SK-N-SH (cell line): ENCODE measurements around the gene DVL2.

Experiments used
- EP300 ChIP-seq, 2 experiments: IDR thresholded peaks; 2 replicates each; pipeline versions ENCODE4 v1.4.0 to v1.6.1; 2012; ENCODE audit warnings: borderline replicate concordance in 1 of 2, low read depth in 1 of 2, low read length in 1 of 2
- FOXM1 ChIP-seq: IDR thresholded peaks from 2 replicates; pipeline ENCODE4 v1.4.0; 2012; ENCODE audit warnings: low read depth, mild to moderate bottlenecking
- GATA2 ChIP-seq: sonication (generic); formaldehyde crosslinking; IDR thresholded peaks from 2 replicates; pipeline ENCODE4 v1.5.0; 2020; ENCODE audit warnings: mild to moderate bottlenecking, missing genetic modification reagents
- MEF2A ChIP-seq: IDR thresholded peaks from 2 replicates; pipeline ENCODE4 v1.4.0; 2012; ENCODE audit warnings: low read depth, borderline replicate concordance
- SMC3 ChIP-seq: IDR thresholded peaks from 2 replicates; pipeline ENCODE4 v1.6.1; 2012; ENCODE audit warnings: low read depth, low read length, improper control_type of control experiment
- TAF1 ChIP-seq: IDR thresholded peaks from 2 replicates; pipeline ENCODE4 v1.6.1; 2012; ENCODE audit warnings: low read depth, mild to moderate bottlenecking, low read length, moderate library complexity, borderline replicate concordance
- YY1 ChIP-seq: IDR thresholded peaks from 2 replicates; pipeline ENCODE4 v1.4.0; 2012; ENCODE audit warnings: low read depth, mild to moderate bottlenecking
- TF ChIP-seq, protein P1 (sequence below): fragments of 200-600 bp; sonication (generic); IDR thresholded peaks from 2 replicates; pipeline ENCODE4 v1.6.1; 2017; ENCODE audit warnings: antibody characterized with exemption, mild to moderate bottlenecking, moderate library complexity
- TF ChIP-seq, protein P2 (sequence below): IDR thresholded peaks from 2 replicates; pipeline ENCODE4 v1.6.1; 2012; ENCODE audit warnings: mild to moderate bottlenecking, low read depth, low read length, moderate library complexity
- TF ChIP-seq, protein P3 (sequence below): IDR thresholded peaks from 2 replicates; pipeline ENCODE4; 2012
- TF ChIP-seq, protein P4 (sequence below): IDR thresholded peaks from 2 replicates; pipeline ENCODE4 v1.4.0; 2012; ENCODE audit warnings: low read depth

DNA sequence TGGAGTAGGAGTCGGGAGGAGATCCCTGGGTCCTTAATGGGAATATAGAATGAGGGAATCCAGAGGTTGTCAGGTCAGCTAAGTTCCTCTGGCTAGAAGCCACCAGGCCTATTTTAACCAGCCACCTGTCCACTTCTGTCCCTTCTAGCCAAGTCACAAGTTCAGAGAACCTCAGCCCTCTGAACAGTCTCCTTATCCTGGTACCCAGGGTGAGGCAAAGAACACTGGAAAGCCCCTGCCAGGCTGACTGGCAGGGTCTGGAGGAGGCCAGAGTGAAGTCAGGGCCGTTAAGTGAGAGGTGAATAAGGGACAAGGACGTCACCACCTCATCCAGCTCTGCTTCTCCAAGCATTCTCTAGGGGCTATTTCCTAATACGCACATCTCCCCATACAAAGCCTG lies 14.5 kb upstream of the DVL2 start:
- TF ChIP-seq, protein P1, sequence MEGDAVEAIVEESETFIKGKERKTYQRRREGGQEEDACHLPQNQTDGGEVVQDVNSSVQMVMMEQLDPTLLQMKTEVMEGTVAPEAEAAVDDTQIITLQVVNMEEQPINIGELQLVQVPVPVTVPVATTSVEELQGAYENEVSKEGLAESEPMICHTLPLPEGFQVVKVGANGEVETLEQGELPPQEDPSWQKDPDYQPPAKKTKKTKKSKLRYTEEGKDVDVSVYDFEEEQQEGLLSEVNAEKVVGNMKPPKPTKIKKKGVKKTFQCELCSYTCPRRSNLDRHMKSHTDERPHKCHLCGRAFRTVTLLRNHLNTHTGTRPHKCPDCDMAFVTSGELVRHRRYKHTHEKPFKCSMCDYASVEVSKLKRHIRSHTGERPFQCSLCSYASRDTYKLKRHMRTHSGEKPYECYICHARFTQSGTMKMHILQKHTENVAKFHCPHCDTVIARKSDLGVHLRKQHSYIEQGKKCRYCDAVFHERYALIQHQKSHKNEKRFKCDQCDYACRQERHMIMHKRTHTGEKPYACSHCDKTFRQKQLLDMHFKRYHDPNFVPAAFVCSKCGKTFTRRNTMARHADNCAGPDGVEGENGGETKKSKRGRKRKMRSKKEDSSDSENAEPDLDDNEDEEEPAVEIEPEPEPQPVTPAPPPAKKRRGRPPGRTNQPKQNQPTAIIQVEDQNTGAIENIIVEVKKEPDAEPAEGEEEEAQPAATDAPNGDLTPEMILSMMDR = no peak
- no peak for TF ChIP-seq SMC3
- TF ChIP-seq EP300 (IDR thresholded peaks at IDR 0.05; ENCODE audit: borderline replicate concordance in 1 of 2, low read depth in 1 of 2, low read length in 1 of 2) = no peak
- TF ChIP-seq, protein P2, sequence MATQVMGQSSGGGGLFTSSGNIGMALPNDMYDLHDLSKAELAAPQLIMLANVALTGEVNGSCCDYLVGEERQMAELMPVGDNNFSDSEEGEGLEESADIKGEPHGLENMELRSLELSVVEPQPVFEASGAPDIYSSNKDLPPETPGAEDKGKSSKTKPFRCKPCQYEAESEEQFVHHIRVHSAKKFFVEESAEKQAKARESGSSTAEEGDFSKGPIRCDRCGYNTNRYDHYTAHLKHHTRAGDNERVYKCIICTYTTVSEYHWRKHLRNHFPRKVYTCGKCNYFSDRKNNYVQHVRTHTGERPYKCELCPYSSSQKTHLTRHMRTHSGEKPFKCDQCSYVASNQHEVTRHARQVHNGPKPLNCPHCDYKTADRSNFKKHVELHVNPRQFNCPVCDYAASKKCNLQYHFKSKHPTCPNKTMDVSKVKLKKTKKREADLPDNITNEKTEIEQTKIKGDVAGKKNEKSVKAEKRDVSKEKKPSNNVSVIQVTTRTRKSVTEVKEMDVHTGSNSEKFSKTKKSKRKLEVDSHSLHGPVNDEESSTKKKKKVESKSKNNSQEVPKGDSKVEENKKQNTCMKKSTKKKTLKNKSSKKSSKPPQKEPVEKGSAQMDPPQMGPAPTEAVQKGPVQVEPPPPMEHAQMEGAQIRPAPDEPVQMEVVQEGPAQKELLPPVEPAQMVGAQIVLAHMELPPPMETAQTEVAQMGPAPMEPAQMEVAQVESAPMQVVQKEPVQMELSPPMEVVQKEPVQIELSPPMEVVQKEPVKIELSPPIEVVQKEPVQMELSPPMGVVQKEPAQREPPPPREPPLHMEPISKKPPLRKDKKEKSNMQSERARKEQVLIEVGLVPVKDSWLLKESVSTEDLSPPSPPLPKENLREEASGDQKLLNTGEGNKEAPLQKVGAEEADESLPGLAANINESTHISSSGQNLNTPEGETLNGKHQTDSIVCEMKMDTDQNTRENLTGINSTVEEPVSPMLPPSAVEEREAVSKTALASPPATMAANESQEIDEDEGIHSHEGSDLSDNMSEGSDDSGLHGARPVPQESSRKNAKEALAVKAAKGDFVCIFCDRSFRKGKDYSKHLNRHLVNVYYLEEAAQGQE = no peak
- TF ChIP-seq TAF1 = no peak
- TF ChIP-seq, protein P3, sequence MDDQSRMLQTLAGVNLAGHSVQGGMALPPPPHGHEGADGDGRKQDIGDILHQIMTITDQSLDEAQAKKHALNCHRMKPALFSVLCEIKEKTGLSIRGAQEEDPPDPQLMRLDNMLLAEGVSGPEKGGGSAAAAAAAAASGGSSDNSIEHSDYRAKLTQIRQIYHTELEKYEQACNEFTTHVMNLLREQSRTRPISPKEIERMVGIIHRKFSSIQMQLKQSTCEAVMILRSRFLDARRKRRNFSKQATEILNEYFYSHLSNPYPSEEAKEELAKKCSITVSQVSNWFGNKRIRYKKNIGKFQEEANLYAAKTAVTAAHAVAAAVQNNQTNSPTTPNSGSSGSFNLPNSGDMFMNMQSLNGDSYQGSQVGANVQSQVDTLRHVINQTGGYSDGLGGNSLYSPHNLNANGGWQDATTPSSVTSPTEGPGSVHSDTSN = no peak
- TF ChIP-seq GATA2 = no peak
- TF ChIP-seq YY1 = no peak
- no peak for TF ChIP-seq FOXM1
- no peak for TF ChIP-seq MEF2A
- TF ChIP-seq, protein P4, sequence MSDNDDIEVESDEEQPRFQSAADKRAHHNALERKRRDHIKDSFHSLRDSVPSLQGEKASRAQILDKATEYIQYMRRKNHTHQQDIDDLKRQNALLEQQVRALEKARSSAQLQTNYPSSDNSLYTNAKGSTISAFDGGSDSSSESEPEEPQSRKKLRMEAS = no peak
